Germinal center (tissue), 1 donor: Measurements from ENCODE around the gene ID3.

Experiments used
- DNase-seq: peaks from one replicate; pipeline ENCODE4 v3.0.0; 2012; ENCODE audit warnings: mixed read lengths, low spot score

The ID3 gene

GRCh38 chr1:23526329-23527041 lies 32.8 kb downstream of the ID3 start:
- no peak for DNase-seq

- peak; percentile 58 for DNase-seq
Observed at GRCh38 chr1:23525558-23526250, 33.6 kb downstream of the ID3 start.

- DNase-seq, result peak; percentile 59
Observed at GRCh38 chr1:23524716-23525401, 34.4 kb downstream of the ID3 start.

- no peak for DNase-seq
Observed at GRCh38 chr1:23524163-23524562, 35.1 kb downstream of the ID3 start.

- DNase-seq, result no peak
Observed at GRCh38 chr1:23522244-23522982, 36.9 kb downstream of the ID3 start.

- no peak for DNase-seq
Observed at GRCh38 chr1:23521588-23521987, 37.7 kb downstream of the ID3 start.

- DNase-seq, result no peak
Observed at GRCh38 chr1:23517581-23517980, 41.7 kb downstream of the ID3 start.

- no peak for DNase-seq
Observed at GRCh38 chr1:23515905-23516304, 43.4 kb downstream of the ID3 start.

GRCh38 chr1:23514111-23514679 lies 45.1 kb downstream of the ID3 start:
- DNase-seq, result no peak

- DNase-seq, result no peak
Observed at GRCh38 chr1:23509896-23510295, 49.4 kb downstream of the ID3 start.
